Measurements from ENCODE around the gene CTXN2. TPM values are rescaled to one million over a fixed set of nuclear protein-coding genes. Genes with fewer than 3 reads are reported as not detected.

The CTXN2 gene
- total RNA-seq, 1 donor: not detected

- no peak overlapping the region for H3K4me3 ChIP-seq (ENCODE audit: low read depth, low read length)
- DNase-seq (ENCODE audit: low read depth): no peak
- no peak for TF ChIP-seq CTCF (IDR thresholded peaks at IDR 0.05; ENCODE audit: insufficient read depth, low read depth, low read length)
Measured at GRCh38 chr15:48253172-48253571, 61.7 kb downstream of the CTXN2 start.

Other genes starting within 250 kb of the CTXN2 start
- not detected in 2 replicates for gene SLC24A5, start 70.7 kb upstream of the CTXN2 start, total RNA-seq
- gene MYEF2, start 13.4 kb upstream of the CTXN2 start, total RNA-seq: 3.5 and 6.9 TPM in 2 replicates
- gene SLC12A1, start 14.6 kb downstream of the CTXN2 start, total RNA-seq: not detected in 2 replicates
- 45.3 and 53.8 TPM in 2 replicates for gene DUT, start 139.8 kb downstream of the CTXN2 start, total RNA-seq

Data from fibroblast of villous mesenchyme (primary cell).